Ovary (tissue), 9 donors: ENCODE results near the gene TRIM42. TPM values are rescaled to one million over a fixed set of nuclear protein-coding genes. Genes with fewer than 3 reads are reported as not detected.

Experiments
- DNase-seq, 5 donors: peaks; one replicate each; pipeline ENCODE4 v3.0.0-alpha.2; 2019 to 2020
- H3K27ac ChIP-seq, 2 donors: fragments of 200-600 bp; one replicate each; pipeline versions ENCODE4 v1.5.1 to v1.8.0; 2019 to 2022
- H3K27me3 ChIP-seq: fragments of 200-600 bp; one replicate; pipeline ENCODE4 v1.8.0; 2022
- H3K36me3 ChIP-seq: fragments of 200-600 bp; sonication (generic); one replicate; pipeline ENCODE4 v1.5.1; 2019
- H3K4me1 ChIP-seq: one replicate; pipeline ENCODE4 v1.8.1; 2013; ENCODE audit warnings: mild to moderate bottlenecking, moderate library complexity; ENCODE audit not compliant: insufficient read depth
- H3K4me3 ChIP-seq: fragments of 200-600 bp; sonication (generic); one replicate; pipeline ENCODE4 v1.5.1; 2017
- H3K9me3 ChIP-seq, 2 donors: fragments of 200-600 bp in 1 of 2; sonication (generic) in 1 of 2; one replicate each; pipeline versions ENCODE4 v1.5.1 to v1.8.1; 2013 to 2019; ENCODE audit warnings: mild to moderate bottlenecking in 1 of 2, moderate library complexity in 1 of 2
- CTCF ChIP-seq, 3 donors: fragments of 450-650 bp in 2 of 3; fragments of 200-600 bp in 1 of 3; IDR thresholded peaks; one replicate each; pipeline versions ENCODE4 v1.5.1 to v1.8.0; 2016 to 2022; ENCODE audit warnings: antibody characterized with exemption in 3 of 3, mild to moderate bottlenecking in 1 of 3
- EP300 ChIP-seq: sonication (generic); formaldehyde crosslinking; IDR thresholded peaks from one replicate; pipeline ENCODE4 v1.6.1; 2017; ENCODE audit warnings: antibody characterized with exemption
- POLR2A ChIP-seq: fragments of 450-650 bp; IDR thresholded peaks from one replicate; pipeline ENCODE4 v1.6.1; 2017; ENCODE audit warnings: antibody characterized with exemption, mild to moderate bottlenecking, moderate library complexity
- WGBS, 3 donors: extraction: QIAGEN DNeasy Blood & Tissue Kit in 1 of 3; methylation state at CpG; one replicate each; pipeline versions ENCODE4 v1.1.5 to v1.1.7; 2013 to 2017; 5-methylcytosine and 5-hydroxymethylcytosine counted together
- intact Hi-C, 4 donors: fragments of 100-400 bp; cut with DNase I; formaldehyde crosslinking; loops; one replicate each; pipeline versions ENCODE4 v1.11.0 to v1.15.1; 2022 to 2023
- polyA plus RNA-seq, 2 donors: library from polyadenylated mRNA; stranded (reverse); fragments of 200-250 nt in 1 of 2; fragments of 350-450 nt in 1 of 2; fragmentation: Illumina TruSeq in 1 of 2; extraction: RNeasy Lipid Tissue Mini Kit (QIAGEN cat#74804) in 1 of 2; gene quantifications; one replicate each; pipeline ENCODE4 v1.2.3, GENCODE V29; 2013 to 2014
- total RNA-seq, 7 donors: library from RNA; depleted of rRNA in 2 of 7; stranded (reverse); fragments of >200 nt in 2 of 7; fragmentation: NEBNext Ultra II Directional in 3 of 7; extraction: Animal tissue kit (Norgen Biotek cat#: 25700) in 3 of 7; gene quantifications; one replicate each; pipeline versions ENCODE4 v1.1.0 to v1.2.4, GENCODE V29; 2016 to 2023
- donor health status: DM: no; HTN: no; CAD: no; lungs with moderate emphysema.
- donor health status: DM: no; HTN: no; CAD: no.
- donor health status: Bipolar disorder and iron deficiency.
- donor health status: DM: yes; HTN: yes; CAD: no.
- donor health status: DM: no; HTN: no; CAD: no.
- donor health status: DM: yes; HTN: yes; CAD: no.

The TRIM42 gene
- total and polyA plus RNA-seq, 9 donors: not detected

GRCh38 chr3:140736863-140737460 lies 59.1 kb downstream of the TRIM42 start:
- Histone ChIP-seq H3K36me3 (no peaks in the 10 kb centered on the region), H3K27ac (no peak overlapping the region), H3K9me3 (no peaks in the 10 kb centered on the region), H3K4me3 (no peak overlapping the region), H3K27me3 (no peaks in the 10 kb centered on the region), H3K4me1 (no peaks in the 10 kb centered on the region)
- TF ChIP-seq CTCF (IDR thresholded peaks at IDR 0.05) (peak; percentile 27 to 70 (median 29)), POLR2A (no peak)
- intact Hi-C loops: loop anchor here in 1 of 4 donors (5.0 to 10.0 kb wide), 2 partner anchors 442 to 800 kb away; partner anchors contain the start of gene CLSTN2
- DNase-seq: peak; percentile 52 to 83 (median 61)
- 33 to 47% (median 41%) methylated on average over 5 of the region's 5 CpGs for WGBS, 3 donors

- H3K9me3 ChIP-seq: no peaks in the 10 kb centered on the region
- H3K36me3 ChIP-seq: no peaks in the 10 kb centered on the region
- no peak overlapping the region for H3K4me3 ChIP-seq
- intact Hi-C loops: no loop called here
- TF ChIP-seq CTCF (IDR thresholded peaks at IDR 0.05): no peak
- TF ChIP-seq EP300: no peak
- no peak for TF ChIP-seq POLR2A
- WGBS, 3 donors: 88 to 96% (median 94%) methylated on average over 2 of the region's 2 CpGs
- H3K4me1 ChIP-seq: no peaks in the 10 kb centered on the region
- no peak for DNase-seq
- H3K27ac ChIP-seq: no peak overlapping the region
- H3K27me3 ChIP-seq: no peaks in the 10 kb centered on the region
These were observed 64.3 kb downstream of the TRIM42 start for GRCh38 chr3:140742116-140742515.

- DNase-seq: no peak
- intact Hi-C loops: no loop called here
- Histone ChIP-seq H3K27ac (no peak overlapping the region), H3K9me3 (no peaks in the 10 kb centered on the region), H3K4me3 (no peak overlapping the region), H3K27me3 (no peaks in the 10 kb centered on the region), H3K36me3 (no peaks in the 10 kb centered on the region), H3K4me1 (peaks cover 2% of the 10 kb centered on the region)
- TF ChIP-seq POLR2A: no peak
- no peak for TF ChIP-seq EP300
- TF ChIP-seq CTCF (IDR thresholded peaks at IDR 0.05): no peak
- WGBS, 3 donors: 74 to 90% (median 85%) methylated on average over 3 of the region's 3 CpGs
These were observed 70.3 kb downstream of the TRIM42 start for GRCh38 chr3:140748171-140748570.

- H3K27ac ChIP-seq: no peak overlapping the region
- H3K36me3 ChIP-seq: no peaks in the 10 kb centered on the region
- no peaks in the 10 kb centered on the region for H3K9me3 ChIP-seq
- DNase-seq: no peak
- intact Hi-C loops: no loop called here
- no peak overlapping the region for H3K4me3 ChIP-seq
- no peaks in the 10 kb centered on the region for H3K27me3 ChIP-seq
- TF ChIP-seq EP300 (no peak), POLR2A (no peak), CTCF (IDR thresholded peaks at IDR 0.05) (no peak)
- peaks cover 2% of the 10 kb centered on the region for H3K4me1 ChIP-seq
- WGBS, 3 donors: 65 to 90% (median 84%) methylated on average over 1 of the region's 1 CpG
These were observed 71.0 kb downstream of the TRIM42 start for GRCh38 chr3:140748903-140749302.
